Stomach (tissue), 9 donors: ENCODE results near the gene STXBP5. TPM values are rescaled to one million over a fixed set of nuclear protein-coding genes. Genes with fewer than 3 reads are reported as not detected.
A peak's percentile ranks its signal among the peaks of the same experiment; 100 is the strongest.

Experiments
- DNase-seq, 2 donors: peaks; one replicate each; pipeline versions ENCODE4 v3.0.0 to v3.0.0-alpha.2; 2013 to 2019
- H3K27ac ChIP-seq, 5 donors: fragments of 200-600 bp in 4 of 5; sonication (generic) in 4 of 5; one replicate each; pipeline ENCODE4 v1.5.1; 2013 to 2019; ENCODE audit warnings: mild to moderate bottlenecking in 1 of 5, moderate library complexity in 1 of 5
- H3K27me3 ChIP-seq, 3 donors: fragments of 200-600 bp; sonication (generic); one replicate each; pipeline ENCODE4 v1.5.1; 2017 to 2019; ENCODE audit warnings: mixed run types in 1 of 3
- H3K36me3 ChIP-seq, 4 donors: fragments of 200-600 bp; sonication (generic); 1 replicate in 3 of 4; 2 replicates in 1 of 4; pipeline ENCODE4 v1.5.1; 2016 to 2019
- H3K4me1 ChIP-seq, 4 donors: fragments of 200-600 bp; sonication (generic); one replicate each; pipeline ENCODE4 v1.5.1; 2016 to 2019
- H3K4me3 ChIP-seq, 4 donors: fragments of 200-600 bp; sonication (generic) in 3 of 4; one replicate each; pipeline ENCODE4 v1.5.1; 2016 to 2019; ENCODE audit warnings: mild to moderate bottlenecking in 1 of 4
- H3K9me3 ChIP-seq, 4 donors: fragments of 200-600 bp; sonication (generic); one replicate each; pipeline ENCODE4 v1.5.1; 2016 to 2019
- EP300 ChIP-seq: sonication (generic); formaldehyde crosslinking; IDR thresholded peaks from one replicate; pipeline ENCODE4 v1.6.1; 2017; ENCODE audit warnings: antibody characterized with exemption
- POLR2A ChIP-seq, 4 donors: fragments of 450-650 bp; IDR thresholded peaks; one replicate each; pipeline ENCODE4 v1.6.1; 2016; ENCODE audit warnings: antibody characterized with exemption in 4 of 4, control low read depth in 2 of 4, mild to moderate bottlenecking in 1 of 4, moderate library complexity in 1 of 4
- POLR2AphosphoS5 ChIP-seq, 3 donors: sonication (generic); formaldehyde crosslinking; IDR thresholded peaks; one replicate each; pipeline ENCODE4 v1.6.1; 2016; ENCODE audit warnings: antibody characterized with exemption in 3 of 3
- WGBS, 5 donors: extraction: QIAGEN DNeasy Blood & Tissue Kit in 3 of 5; methylation state at CpG; one replicate each; pipeline versions ENCODE4 v1.1.5 to v1.1.7; 2013 to 2018; 5-methylcytosine and 5-hydroxymethylcytosine counted together
- intact Hi-C: fragments of 100-400 bp; cut with DNase I; formaldehyde crosslinking; loops from one replicate; pipeline ENCODE4 v1.15.1; 2023; ENCODE audit warnings: low total_unique reads
- polyA plus RNA-seq, 3 donors: library from polyadenylated mRNA; stranded (reverse); fragments of 200-250 nt; gene quantifications; one replicate each; pipeline ENCODE4 v1.2.3, GENCODE V29; 2013
- total RNA-seq, 5 donors: library from RNA; depleted of rRNA; stranded (reverse); fragments of >200 nt; gene quantifications; one replicate each; pipeline versions ENCODE4 v1.1.0 to v1.2.3, GENCODE V29; 2014 to 2016
- TF ChIP-seq, protein P1 (sequence below), 7 experiments: fragments of 450-650 bp in 4 of 7; fragments of 200-600 bp in 3 of 7; sonication (generic) in 3 of 7; IDR thresholded peaks; one replicate each; pipeline ENCODE4 v1.5.1; 2016 to 2019; ENCODE audit warnings: antibody characterized with exemption in 7 of 7, control low read depth in 2 of 7, mild to moderate bottlenecking in 1 of 7
- donor health status: healthy with polysubstance abuse.
- donor health status: Bipolar disorder and iron deficiency.
- donor health status: healthy.

Gene STXBP5
- total and polyA plus RNA-seq, 8 donors, result 5.9 to 56.2 (median 15.8) TPM

DNA sequence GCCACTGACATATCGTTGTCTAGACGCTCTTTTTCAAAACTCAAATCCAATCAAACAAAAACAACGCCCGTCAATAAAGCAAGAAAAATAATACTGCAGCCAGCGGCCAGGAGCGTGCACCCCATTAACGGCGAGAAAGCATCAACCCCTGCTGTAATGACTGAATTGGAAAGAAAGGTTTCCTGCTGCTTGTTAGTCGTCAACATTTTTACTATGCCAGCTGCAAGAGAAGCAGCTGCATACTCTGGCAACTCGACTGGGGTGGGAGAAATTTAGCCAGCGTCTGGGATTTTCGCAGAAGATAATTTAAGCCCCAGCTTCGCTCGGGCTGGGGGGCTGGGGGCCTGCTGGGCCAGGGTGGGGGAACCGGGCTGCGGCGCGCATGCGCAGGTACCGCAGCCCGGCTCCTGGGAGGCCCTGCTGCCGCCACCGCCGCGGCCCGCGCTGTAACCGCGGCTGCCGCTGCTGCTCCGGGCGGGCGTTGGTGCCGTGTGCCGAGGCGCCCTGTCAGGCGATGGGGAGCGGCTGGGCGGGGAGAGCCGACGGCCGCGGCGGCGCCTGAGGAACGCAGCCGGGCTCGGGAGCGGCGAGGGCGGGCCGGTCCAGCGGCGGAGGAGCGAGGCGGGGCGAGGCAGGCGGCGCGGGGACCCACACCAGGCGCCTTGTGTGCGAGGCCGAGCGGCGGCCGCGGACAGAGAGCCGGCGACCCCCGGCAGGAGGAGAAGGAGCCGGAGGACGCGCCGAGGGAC is 732 bp upstream of the STXBP5 start:
- intact Hi-C loops, result no loop called here
- no peaks in the 10 kb centered on the region for H3K9me3 ChIP-seq
- peak; percentile 80 to 94 for DNase-seq
- peak overlapping the region; percentile 78 to 85 (median 83) for H3K4me3 ChIP-seq
- 0 to 1% (median 0%) methylated on average over 42 to 74 of the region's 74 CpGs for WGBS, 5 donors
- H3K36me3 ChIP-seq, result no peaks in the 10 kb centered on the region
- H3K4me1 ChIP-seq, result peaks cover 0 to 42% (median 24%) of the 10 kb centered on the region in 4 donors
- TF ChIP-seq POLR2AphosphoS5 (IDR thresholded peaks at IDR 0.05) (peak; percentile 38 to 87 (median 75)), EP300 (no peak)
- peak overlapping the region; percentile 95 to 98 (median 97) for H3K27ac ChIP-seq
- no peaks in the 10 kb centered on the region for H3K27me3 ChIP-seq

DNA sequence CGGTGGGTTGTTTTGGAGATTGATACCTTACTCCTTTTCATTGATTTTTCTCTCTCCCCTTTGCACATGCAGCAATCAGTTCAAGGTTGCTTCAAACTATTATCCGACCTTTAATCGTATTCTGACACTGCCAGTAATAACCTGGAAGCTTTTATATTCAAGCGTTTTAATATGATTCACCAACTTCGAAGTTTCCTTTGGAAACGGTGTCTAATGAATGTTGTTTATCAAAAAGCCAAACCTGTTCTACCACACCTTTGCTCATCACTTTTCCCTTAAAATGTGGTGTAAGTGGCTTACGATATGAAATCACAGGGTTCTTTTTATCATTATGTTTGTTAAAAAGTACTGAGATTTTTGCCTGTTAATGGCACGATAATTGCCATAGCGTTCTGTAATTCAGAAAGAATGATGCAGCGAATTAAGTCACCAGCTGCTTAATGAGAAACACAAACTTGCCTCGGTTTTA is 660 bp downstream of the STXBP5 start:
- peak overlapping the region; percentile 95 to 98 (median 97) for H3K27ac ChIP-seq
- H3K27me3 ChIP-seq, result no peaks in the 10 kb centered on the region
- WGBS, 5 donors, result 3 to 8% (median 4%) methylated on average over 11 of the region's 11 CpGs
- H3K4me3 ChIP-seq, result peak overlapping the region; percentile 78 to 85 (median 83)
- TF ChIP-seq POLR2AphosphoS5 (IDR thresholded peaks at IDR 0.05) (no peak), EP300 (no peak), POLR2A (IDR thresholded peaks at IDR 0.05) (no peak)
- TF ChIP-seq, protein P1, sequence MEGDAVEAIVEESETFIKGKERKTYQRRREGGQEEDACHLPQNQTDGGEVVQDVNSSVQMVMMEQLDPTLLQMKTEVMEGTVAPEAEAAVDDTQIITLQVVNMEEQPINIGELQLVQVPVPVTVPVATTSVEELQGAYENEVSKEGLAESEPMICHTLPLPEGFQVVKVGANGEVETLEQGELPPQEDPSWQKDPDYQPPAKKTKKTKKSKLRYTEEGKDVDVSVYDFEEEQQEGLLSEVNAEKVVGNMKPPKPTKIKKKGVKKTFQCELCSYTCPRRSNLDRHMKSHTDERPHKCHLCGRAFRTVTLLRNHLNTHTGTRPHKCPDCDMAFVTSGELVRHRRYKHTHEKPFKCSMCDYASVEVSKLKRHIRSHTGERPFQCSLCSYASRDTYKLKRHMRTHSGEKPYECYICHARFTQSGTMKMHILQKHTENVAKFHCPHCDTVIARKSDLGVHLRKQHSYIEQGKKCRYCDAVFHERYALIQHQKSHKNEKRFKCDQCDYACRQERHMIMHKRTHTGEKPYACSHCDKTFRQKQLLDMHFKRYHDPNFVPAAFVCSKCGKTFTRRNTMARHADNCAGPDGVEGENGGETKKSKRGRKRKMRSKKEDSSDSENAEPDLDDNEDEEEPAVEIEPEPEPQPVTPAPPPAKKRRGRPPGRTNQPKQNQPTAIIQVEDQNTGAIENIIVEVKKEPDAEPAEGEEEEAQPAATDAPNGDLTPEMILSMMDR (IDR thresholded peaks at IDR 0.05), result no peak
- H3K4me1 ChIP-seq, result peaks cover 0 to 56% (median 26%) of the 10 kb centered on the region in 4 donors
- no peaks in the 10 kb centered on the region for H3K36me3 ChIP-seq
- no peaks in the 10 kb centered on the region for H3K9me3 ChIP-seq
- intact Hi-C loops, result no loop called here
- DNase-seq, result peak in 1 of 2 donors; percentile 10

DNA sequence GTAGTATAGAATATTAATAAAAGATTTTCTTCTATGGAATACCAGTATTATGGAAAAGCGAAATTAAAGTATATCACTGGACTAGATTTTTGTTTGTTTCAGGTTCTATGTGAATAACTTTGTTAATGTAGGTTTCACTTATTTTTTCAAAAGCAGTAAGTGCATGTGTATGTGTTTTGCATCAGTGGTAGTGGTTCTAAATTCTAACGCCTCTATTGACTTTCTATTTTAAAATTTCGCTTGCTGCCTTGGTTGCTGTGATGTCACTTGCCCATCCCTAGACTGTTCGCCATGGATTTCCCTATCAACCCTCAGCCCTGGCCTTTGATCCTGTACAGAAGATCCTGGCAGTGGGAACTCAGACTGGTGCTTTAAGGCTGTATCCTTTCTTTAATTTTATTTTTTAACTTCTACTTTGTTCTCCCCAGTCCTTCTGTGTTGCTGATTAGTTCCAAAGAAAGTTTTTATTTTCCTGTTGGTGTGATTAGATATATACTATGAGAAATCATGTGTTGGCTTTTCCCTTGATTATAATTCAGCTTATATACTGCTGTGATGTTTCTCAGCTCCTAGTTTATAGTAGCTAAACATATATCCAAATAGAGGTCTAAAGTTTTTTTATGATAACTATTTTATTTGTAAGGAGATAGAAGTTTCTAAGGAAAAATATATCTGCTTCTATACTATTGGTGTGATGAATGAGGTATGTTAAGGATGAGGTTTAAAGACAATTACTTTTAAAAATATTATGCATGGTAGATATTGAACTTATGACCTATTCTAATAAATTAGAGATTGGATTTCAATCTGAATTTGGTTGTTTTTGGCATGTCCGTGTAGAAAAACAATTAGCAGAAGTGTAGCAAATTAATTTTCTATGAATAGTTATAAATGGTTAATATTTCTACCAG is 1.7 kb downstream of the STXBP5 start:
- Histone ChIP-seq H3K4me3 (peak overlapping the region; percentile 78 to 85 (median 83)), H3K27me3 (no peaks in the 10 kb centered on the region), H3K36me3 (no peaks in the 10 kb centered on the region), H3K27ac (peak overlapping the region in 3 of 5 donors; percentile 97 to 98 (median 97)), H3K4me1 (peaks cover 0 to 63% (median 28%) of the 10 kb centered on the region in 4 donors), H3K9me3 (no peaks in the 10 kb centered on the region)
- peak in 1 of 2 donors; percentile 24 for DNase-seq
- WGBS, 5 donors, result 37 to 56% (median 46%) methylated on average over 5 of the region's 5 CpGs
- intact Hi-C loops, result no loop called here
- no peak for TF ChIP-seq POLR2AphosphoS5 (IDR thresholded peaks at IDR 0.05)
- TF ChIP-seq, protein P1 (IDR thresholded peaks at IDR 0.05), result no peak
- TF ChIP-seq POLR2A (IDR thresholded peaks at IDR 0.05), result no peak
- no peak for TF ChIP-seq EP300

DNA sequence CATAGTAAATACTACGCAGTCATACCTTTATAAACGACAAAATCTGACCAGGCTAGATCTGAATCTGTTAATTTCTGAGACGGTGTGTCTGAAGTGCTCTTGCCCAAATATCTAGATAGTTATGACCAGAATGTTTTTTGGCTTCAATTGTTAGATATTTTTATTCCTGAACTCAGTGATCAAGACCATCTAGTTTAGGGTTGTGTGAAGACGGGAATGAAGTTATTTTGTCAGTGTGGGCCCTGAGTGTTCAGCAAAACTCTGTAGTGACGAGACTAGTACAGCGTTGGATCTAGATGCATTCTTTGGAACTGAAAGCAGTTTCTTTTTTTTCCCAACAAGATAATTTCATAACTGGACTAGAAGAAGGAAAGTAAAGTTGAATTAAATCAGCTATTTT is 3.1 kb downstream of the STXBP5 start:
- H3K27me3 ChIP-seq, result no peaks in the 10 kb centered on the region
- peak overlapping the region in 1 of 4 donors; percentile 14 for H3K4me3 ChIP-seq
- WGBS, 5 donors, result 51 to 68% (median 63%) methylated on average over 6 of the region's 6 CpGs
- no peak for DNase-seq
- no peaks in the 10 kb centered on the region for H3K9me3 ChIP-seq
- peak overlapping the region in 2 of 5 donors; percentile 49 to 98 for H3K27ac ChIP-seq
- H3K4me1 ChIP-seq, result peaks cover 0 to 57% (median 28%) of the 10 kb centered on the region in 4 donors
- intact Hi-C loops, result no loop called here
- H3K36me3 ChIP-seq, result no peaks in the 10 kb centered on the region
- TF ChIP-seq, protein P1 (IDR thresholded peaks at IDR 0.05), result no peak
- TF ChIP-seq POLR2AphosphoS5 (IDR thresholded peaks at IDR 0.05) (no peak), POLR2A (IDR thresholded peaks at IDR 0.05) (no peak), EP300 (no peak)
